ENCODE results near the gene NFX1.
A peak's percentile ranks its signal among the peaks of the same experiment; 100 is the strongest.
"Not testable (repeated sequence)": the region's sequence is repeated elsewhere in the genome, so short reads cannot be mapped to it uniquely, and the experiment has no call there.

Gene NFX1

GRCh38 chr9:33304362-33304761 lies 14.0 kb downstream of the NFX1 start:
- DNase-seq: no peak
- Mint-ChIP-seq H3K4me1 (ENCODE audit: low read depth in 2 of 2) (peaks cover 4 to 15% of the 10 kb centered on the region in 2 donors), H3K36me3 (ENCODE audit: insufficient read depth) (peaks cover 35% of the 10 kb centered on the region), H3K4me3 (no peak overlapping the region), H3K27ac (no peak overlapping the region), H3K27me3 (no peaks in the 10 kb centered on the region), H3K9me3 (no peaks in the 10 kb centered on the region)
- no peak for ATAC-seq (replicated peaks)

GRCh38 chr9:33306037-33306436 lies 15.7 kb downstream of the NFX1 start:
- peaks cover under 1 to 9% of the 10 kb centered on the region in 2 donors for H3K4me1 Mint-ChIP-seq (ENCODE audit: low read depth in 2 of 2)
- peaks cover 29% of the 10 kb centered on the region for H3K36me3 Mint-ChIP-seq (ENCODE audit: insufficient read depth)
- no peak overlapping the region for H3K4me3 Mint-ChIP-seq
- H3K27me3 Mint-ChIP-seq: no peaks in the 10 kb centered on the region
- no peaks in the 10 kb centered on the region for H3K9me3 Mint-ChIP-seq
- DNase-seq: no peak
- no peak for ATAC-seq (replicated peaks)
- no peak overlapping the region for H3K27ac Mint-ChIP-seq

GRCh38 chr9:33307067-33307466 lies 16.8 kb downstream of the NFX1 start:
- ATAC-seq (replicated peaks): no peak
- peaks cover 0 to 7% of the 10 kb centered on the region in 2 donors for H3K4me1 Mint-ChIP-seq (ENCODE audit: low read depth in 2 of 2)
- no peaks in the 10 kb centered on the region for H3K27me3 Mint-ChIP-seq
- H3K4me3 Mint-ChIP-seq: no peak overlapping the region
- no peak overlapping the region for H3K27ac Mint-ChIP-seq
- no peaks in the 10 kb centered on the region for H3K9me3 Mint-ChIP-seq
- H3K36me3 Mint-ChIP-seq (ENCODE audit: insufficient read depth): peaks cover 40% of the 10 kb centered on the region
- DNase-seq: no peak

GRCh38 chr9:33309903-33310302 lies 19.6 kb downstream of the NFX1 start:
- no peak overlapping the region for H3K4me3 Mint-ChIP-seq
- no peaks in the 10 kb centered on the region for H3K27me3 Mint-ChIP-seq
- H3K4me1 Mint-ChIP-seq (ENCODE audit: low read depth in 2 of 2): peaks cover 0 to 13% of the 10 kb centered on the region in 2 donors
- ATAC-seq (replicated peaks) (no peak), DNase-seq (no peak)
- no peak overlapping the region for H3K27ac Mint-ChIP-seq
- peaks cover 68% of the 10 kb centered on the region for H3K36me3 Mint-ChIP-seq (ENCODE audit: insufficient read depth)
- H3K9me3 Mint-ChIP-seq: no peaks in the 10 kb centered on the region

- peak overlapping the region in 1 of 2 donors; percentile 68 for H3K27ac Mint-ChIP-seq
- DNase-seq: no peak
- ATAC-seq (replicated peaks): no peak
- H3K4me1 Mint-ChIP-seq (ENCODE audit: low read depth in 2 of 2): peaks cover 0 to 13% of the 10 kb centered on the region in 2 donors
- H3K4me3 Mint-ChIP-seq: no peak overlapping the region
- H3K9me3 Mint-ChIP-seq: no peaks in the 10 kb centered on the region
- H3K36me3 Mint-ChIP-seq (ENCODE audit: insufficient read depth): peaks cover 76% of the 10 kb centered on the region
- H3K27me3 Mint-ChIP-seq: no peaks in the 10 kb centered on the region
These were observed 20.4 kb downstream of the NFX1 start for GRCh38 chr9:33310748-33311147.

- DNase-seq: no peak
- Mint-ChIP-seq H3K27ac (peak overlapping the region in 1 of 2 donors; percentile 68), H3K36me3 (ENCODE audit: insufficient read depth) (peaks cover 87% of the 10 kb centered on the region), H3K27me3 (no peaks in the 10 kb centered on the region), H3K9me3 (no peaks in the 10 kb centered on the region), H3K4me3 (no peak overlapping the region), H3K4me1 (ENCODE audit: low read depth in 2 of 2) (peaks cover 0 to 17% of the 10 kb centered on the region in 2 donors)
- no peak for ATAC-seq (replicated peaks)
These were observed 21.6 kb downstream of the NFX1 start for GRCh38 chr9:33311953-33312352.

- no peak for DNase-seq
- Mint-ChIP-seq H3K36me3 (ENCODE audit: insufficient read depth) (peaks cover 93% of the 10 kb centered on the region), H3K27me3 (no peaks in the 10 kb centered on the region), H3K9me3 (no peaks in the 10 kb centered on the region), H3K4me1 (ENCODE audit: low read depth in 2 of 2) (peaks cover 0 to 13% of the 10 kb centered on the region in 2 donors), H3K4me3 (no peak overlapping the region), H3K27ac (peak overlapping the region in 1 of 2 donors; percentile 6)
- ATAC-seq (replicated peaks): no peak
These were observed 25.1 kb downstream of the NFX1 start for GRCh38 chr9:33315371-33315770.

GRCh38 chr9:33317136-33317535 lies 26.8 kb downstream of the NFX1 start:
- not testable (repeated sequence) for H3K27ac Mint-ChIP-seq
- H3K36me3 Mint-ChIP-seq (ENCODE audit: insufficient read depth): peaks cover 97% of the 10 kb centered on the region

GRCh38 chr9:33318225-33318624 lies 27.9 kb downstream of the NFX1 start:
- Mint-ChIP-seq H3K9me3 (no peaks in the 10 kb centered on the region), H3K27ac (no peak overlapping the region), H3K4me3 (no peak overlapping the region), H3K27me3 (no peaks in the 10 kb centered on the region), H3K4me1 (ENCODE audit: low read depth in 2 of 2) (peaks cover 0 to 10% of the 10 kb centered on the region in 2 donors), H3K36me3 (ENCODE audit: insufficient read depth) (peaks cover 96% of the 10 kb centered on the region)
- DNase-seq (no peak), ATAC-seq (replicated peaks) (no peak)

More at GRCh38 chr9:33317136-33317535, 26.8 kb downstream of the NFX1 start:
- not testable (repeated sequence) for H3K4me3 Mint-ChIP-seq; DNase-seq; H3K27me3 Mint-ChIP-seq; ATAC-seq (replicated peaks); H3K9me3 Mint-ChIP-seq
- H3K4me1 Mint-ChIP-seq (ENCODE audit: low read depth in 2 of 2): peaks cover 0 to 10% of the 10 kb centered on the region in 2 donors

GRCh38 chr9:33318781-33319180 lies 28.5 kb downstream of the NFX1 start:
- no peaks in the 10 kb centered on the region for H3K27me3 Mint-ChIP-seq
- peaks cover 96% of the 10 kb centered on the region for H3K36me3 Mint-ChIP-seq (ENCODE audit: insufficient read depth)
- H3K4me3 Mint-ChIP-seq: no peak overlapping the region
- no peak for DNase-seq
- H3K4me1 Mint-ChIP-seq (ENCODE audit: low read depth in 2 of 2): peaks cover 0 to 8% of the 10 kb centered on the region in 2 donors
- no peak for ATAC-seq (replicated peaks)
- no peak overlapping the region for H3K27ac Mint-ChIP-seq
- H3K9me3 Mint-ChIP-seq: no peaks in the 10 kb centered on the region

GRCh38 chr9:33320230-33320567 lies 29.9 kb downstream of the NFX1 start:
- ATAC-seq (replicated peaks): no peak
- Mint-ChIP-seq H3K4me3 (no peak overlapping the region), H3K27me3 (no peaks in the 10 kb centered on the region), H3K4me1 (ENCODE audit: low read depth in 2 of 2) (peaks cover 0 to 8% of the 10 kb centered on the region in 2 donors), H3K36me3 (ENCODE audit: insufficient read depth) (peaks cover 95% of the 10 kb centered on the region), H3K27ac (peak overlapping the region in 1 of 2 donors; percentile 32), H3K9me3 (no peaks in the 10 kb centered on the region)
- no peak for DNase-seq

- ATAC-seq (replicated peaks) (no peak), DNase-seq (no peak)
- Mint-ChIP-seq H3K27me3 (no peaks in the 10 kb centered on the region), H3K4me1 (ENCODE audit: low read depth in 2 of 2) (peaks cover 0 to 8% of the 10 kb centered on the region in 2 donors), H3K9me3 (no peaks in the 10 kb centered on the region), H3K4me3 (no peak overlapping the region), H3K27ac (peak overlapping the region in 1 of 2 donors; percentile 32), H3K36me3 (ENCODE audit: insufficient read depth) (peaks cover 92% of the 10 kb centered on the region)
These were observed 30.4 kb downstream of the NFX1 start for GRCh38 chr9:33320568-33321261.

- H3K9me3 Mint-ChIP-seq: no peaks in the 10 kb centered on the region
- no peaks in the 10 kb centered on the region for H3K27me3 Mint-ChIP-seq
- no peak for ATAC-seq (replicated peaks)
- no peak overlapping the region for H3K27ac Mint-ChIP-seq
- DNase-seq: no peak
- no peaks in the 10 kb centered on the region for H3K4me1 Mint-ChIP-seq (ENCODE audit: low read depth in 2 of 2)
- H3K4me3 Mint-ChIP-seq: no peak overlapping the region
- H3K36me3 Mint-ChIP-seq (ENCODE audit: insufficient read depth): peaks cover 64% of the 10 kb centered on the region
These were observed 38.8 kb downstream of the NFX1 start for GRCh38 chr9:33329117-33329563.

GRCh38 chr9:33329979-33330378 lies 39.7 kb downstream of the NFX1 start:
- no peak for DNase-seq
- no peaks in the 10 kb centered on the region for H3K27me3 Mint-ChIP-seq
- H3K4me3 Mint-ChIP-seq: no peak overlapping the region
- ATAC-seq (replicated peaks): no peak
- H3K9me3 Mint-ChIP-seq: no peaks in the 10 kb centered on the region
- H3K4me1 Mint-ChIP-seq (ENCODE audit: low read depth in 2 of 2): no peaks in the 10 kb centered on the region
- no peak overlapping the region for H3K27ac Mint-ChIP-seq
- H3K36me3 Mint-ChIP-seq (ENCODE audit: insufficient read depth): peaks cover 58% of the 10 kb centered on the region

Data from effector memory CD8-positive, alpha-beta T cell (primary cell).